Measurements from ENCODE around the gene GPC2. TPM values are rescaled to one million over a fixed set of nuclear protein-coding genes. Genes with fewer than 3 reads are reported as not detected.
A peak's percentile ranks its signal among the peaks of the same experiment; 100 is the strongest.
"Not testable (repeated sequence)": the region's sequence is repeated elsewhere in the genome, so short reads cannot be mapped to it uniquely, and the experiment has no call there.

The GPC2 gene
- total RNA-seq, 1 experiment from 2014 or later: 5.0 TPM

GRCh38 chr7:100180084-100180483 lies 2.9 kb upstream of the GPC2 start:
- H3K4me1 ChIP-seq; BruUV-seq (replicated peaks); H3K27me3 Mint-ChIP-seq (ENCODE audit: insufficient read depth, unreplicated experiment); H3K9me3 Mint-ChIP-seq (ENCODE audit: unreplicated experiment); CTCF ChIA-PET; H3K36me3 Mint-ChIP-seq (ENCODE audit: insufficient read depth, unreplicated experiment); H3K27me3 ChIP-seq (replicated peaks; ENCODE audit: control insufficient read depth, insufficient read depth, low read length); H3K36me3 ChIP-seq (ENCODE audit: control insufficient read depth, insufficient read depth, low read length); H3K4me3 Mint-ChIP-seq (ENCODE audit: unreplicated experiment); intact Hi-C loops (cut with micrococcal nuclease; ENCODE audit: unreplicated experiment); DNase-seq; H3K27ac Mint-ChIP-seq (ENCODE audit: unreplicated experiment); H3K9me3 ChIP-seq; H3K4me3 ChIP-seq (ENCODE audit: low read depth, low read length); POLR2A ChIA-PET: not testable (repeated sequence)
- H3K4me1 Mint-ChIP-seq (ENCODE audit: low read depth, unreplicated experiment): peaks cover 13% of the 10 kb centered on the region

- peaks cover 7% of the 10 kb centered on the region for H3K36me3 Mint-ChIP-seq (ENCODE audit: insufficient read depth, unreplicated experiment)
- H3K9me3 Mint-ChIP-seq (ENCODE audit: unreplicated experiment): no peaks in the 10 kb centered on the region
- ChIA-PET POLR2A (interaction anchor here (1.0 to 1.1 kb wide), 2 partner anchors 19 to 76 kb away, joined by 3 to 4 read pairs; no protein-coding TSS in a partner anchor), CTCF (interaction anchor here (0.6 to 1.0 kb wide), 4 partner anchors 11 to 530 kb away, joined by 3 to 4 read pairs (median 4); partner anchors contain the start of gene POP7)
- Histone ChIP-seq H3K9me3 (no peaks in the 10 kb centered on the region), H3K4me1 (peaks cover 4% of the 10 kb centered on the region), H3K27me3 (replicated peaks; ENCODE audit: control insufficient read depth, insufficient read depth, low read length) (no peaks in the 10 kb centered on the region), H3K36me3 (ENCODE audit: control insufficient read depth, insufficient read depth, low read length) (no peaks in the 10 kb centered on the region), H3K4me3 (ENCODE audit: low read depth, low read length) (peak overlapping the region; percentile 41)
- no peak for DNase-seq
- intact Hi-C loops (cut with micrococcal nuclease; ENCODE audit: unreplicated experiment): no loop called here
- TSS peak; percentile 48 for BruUV-seq (replicated peaks)
- H3K4me1 Mint-ChIP-seq (ENCODE audit: low read depth, unreplicated experiment): peaks cover 13% of the 10 kb centered on the region
- no peak overlapping the region for H3K27ac Mint-ChIP-seq (ENCODE audit: unreplicated experiment)
- no peaks in the 10 kb centered on the region for H3K27me3 Mint-ChIP-seq (ENCODE audit: insufficient read depth, unreplicated experiment)
- TF ChIP-seq CTCF (IDR thresholded peaks at IDR 0.05; ENCODE audit: insufficient read depth in 1 of 2, low read depth in 1 of 2, low read length in 1 of 2, severe bottlenecking in 1 of 2, unreplicated experiment in 1 of 2): no peak
- peak overlapping the region; percentile 78 for H3K4me3 Mint-ChIP-seq (ENCODE audit: unreplicated experiment)
Observed at GRCh38 chr7:100176096-100177044, 811 bp downstream of the GPC2 start.

DNA sequence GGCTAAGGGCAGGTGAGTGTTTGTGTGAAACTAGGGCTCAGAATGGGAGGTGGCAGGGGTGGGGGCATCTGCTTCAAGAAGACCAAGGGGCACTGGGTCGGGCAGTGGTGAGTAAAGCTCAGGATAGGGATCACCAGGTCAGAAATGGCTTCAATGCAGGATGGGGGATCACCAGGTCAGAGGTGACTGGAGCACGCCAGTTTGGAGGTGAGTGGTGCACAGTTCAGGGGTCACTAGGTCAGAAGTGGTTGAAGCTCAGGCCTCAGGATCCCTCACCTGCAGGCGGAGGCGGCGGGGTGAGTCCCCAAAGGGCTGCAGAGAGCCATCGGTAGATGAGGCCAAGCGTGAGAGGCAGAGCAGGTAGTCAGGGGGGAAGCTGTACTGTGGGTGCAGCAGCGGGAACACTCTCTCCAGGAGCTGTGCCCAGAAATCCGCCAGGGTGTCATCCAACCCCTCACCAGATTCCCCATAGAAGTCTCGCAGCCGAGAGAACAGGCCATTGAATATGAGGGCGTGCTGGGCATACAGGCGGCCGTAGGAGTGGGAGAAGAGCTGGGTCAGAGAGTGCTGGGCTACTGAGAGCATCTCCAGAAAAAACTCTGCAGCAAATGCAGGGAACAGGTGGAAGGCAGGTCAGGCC lies 1.8 kb downstream of the GPC2 start:
- intact Hi-C loops (cut with micrococcal nuclease; ENCODE audit: unreplicated experiment): no loop called here
- peak overlapping the region; percentile 18 for H3K4me3 Mint-ChIP-seq (ENCODE audit: unreplicated experiment)
- ChIA-PET CTCF (no interaction called here), POLR2A (no interaction called here)
- no peak for DNase-seq
- Histone ChIP-seq H3K4me3 (ENCODE audit: low read depth, low read length) (no peak overlapping the region), H3K4me1 (peaks cover 4% of the 10 kb centered on the region), H3K27me3 (replicated peaks; ENCODE audit: control insufficient read depth, insufficient read depth, low read length) (no peaks in the 10 kb centered on the region), H3K9me3 (no peaks in the 10 kb centered on the region), H3K36me3 (ENCODE audit: control insufficient read depth, insufficient read depth, low read length) (no peaks in the 10 kb centered on the region)
- no peaks in the 10 kb centered on the region for H3K9me3 Mint-ChIP-seq (ENCODE audit: unreplicated experiment)
- H3K4me1 Mint-ChIP-seq (ENCODE audit: low read depth, unreplicated experiment): peaks cover 17% of the 10 kb centered on the region
- H3K27me3 Mint-ChIP-seq (ENCODE audit: insufficient read depth, unreplicated experiment): no peaks in the 10 kb centered on the region
- H3K36me3 Mint-ChIP-seq (ENCODE audit: insufficient read depth, unreplicated experiment): peaks cover 7% of the 10 kb centered on the region
- no TSS peak for BruUV-seq (replicated peaks)
- TF ChIP-seq CTCF (IDR thresholded peaks at IDR 0.05; ENCODE audit: insufficient read depth in 1 of 2, low read depth in 1 of 2, low read length in 1 of 2, severe bottlenecking in 1 of 2, unreplicated experiment in 1 of 2): no peak
- no peak overlapping the region for H3K27ac Mint-ChIP-seq (ENCODE audit: unreplicated experiment)

Measured in Caco-2 (cell line).